Stimulated activated CD4-positive, alpha-beta T cell treated with anti-CD3 and anti-CD28 coated beads, TNF-alpha, amount 100 ng/mL, for 48 hours (primary cell): ENCODE data around the gene ASAP2.

Experiments
- DNase-seq, 3 donors: peaks; one replicate each; pipeline ENCODE4 v3.0.0-alpha.2; 2020; ENCODE audit warnings: low read depth in 3 of 3

The ASAP2 gene

GRCh38 chr2:9184361-9184760 is 22.3 kb upstream of the ASAP2 start:
- DNase-seq: no peak

DNA sequence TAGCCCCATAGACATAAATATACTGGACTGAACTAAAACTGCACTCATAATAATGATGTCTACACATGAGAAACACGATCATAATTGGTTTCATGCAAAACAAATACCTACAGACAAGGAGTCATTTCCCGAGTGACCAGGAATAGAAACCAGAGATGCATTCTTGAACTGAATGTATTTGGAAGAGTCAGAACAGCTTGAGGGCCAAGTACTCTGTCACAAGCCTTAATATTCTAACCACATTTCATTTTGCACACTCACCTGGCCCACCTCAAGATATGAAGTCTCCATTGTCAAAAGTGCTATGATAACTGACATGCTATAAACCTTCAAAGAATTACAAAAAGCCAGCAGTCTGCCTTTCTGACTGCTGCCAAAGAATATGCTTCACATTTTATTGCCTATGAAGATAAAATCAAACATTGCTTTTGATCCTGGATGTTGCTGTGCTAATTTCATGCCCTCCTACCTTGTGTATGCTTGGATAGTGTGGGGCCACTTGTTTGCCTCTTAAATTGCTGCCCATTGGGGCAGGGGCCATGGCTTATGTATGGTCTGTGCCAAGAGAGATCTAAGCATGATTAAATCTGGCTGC is 18.9 kb upstream of the ASAP2 start:
- DNase-seq: no peak

- no peak for DNase-seq
Observed at GRCh38 chr2:9188823-9189222, 17.8 kb upstream of the ASAP2 start.

DNA sequence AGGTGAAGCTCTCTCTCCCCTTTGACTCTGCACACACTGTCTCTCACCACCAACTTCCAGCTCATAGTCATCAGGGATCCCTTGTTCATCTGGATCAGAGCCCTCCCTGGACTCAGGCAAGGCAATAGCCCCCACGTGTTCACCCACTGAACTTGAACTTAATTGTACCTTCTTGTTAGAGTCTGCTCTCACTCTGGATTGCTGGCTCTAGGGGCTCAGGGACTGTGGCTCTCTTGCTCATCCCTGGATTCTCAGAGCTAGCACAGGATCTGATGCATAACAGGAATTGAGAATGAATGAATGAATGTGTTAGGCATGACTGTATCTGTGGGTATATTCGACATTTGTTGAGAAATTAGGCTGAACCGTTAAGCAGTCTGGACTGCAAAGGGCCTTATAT is 16.7 kb upstream of the ASAP2 start:
- no peak for DNase-seq

DNA sequence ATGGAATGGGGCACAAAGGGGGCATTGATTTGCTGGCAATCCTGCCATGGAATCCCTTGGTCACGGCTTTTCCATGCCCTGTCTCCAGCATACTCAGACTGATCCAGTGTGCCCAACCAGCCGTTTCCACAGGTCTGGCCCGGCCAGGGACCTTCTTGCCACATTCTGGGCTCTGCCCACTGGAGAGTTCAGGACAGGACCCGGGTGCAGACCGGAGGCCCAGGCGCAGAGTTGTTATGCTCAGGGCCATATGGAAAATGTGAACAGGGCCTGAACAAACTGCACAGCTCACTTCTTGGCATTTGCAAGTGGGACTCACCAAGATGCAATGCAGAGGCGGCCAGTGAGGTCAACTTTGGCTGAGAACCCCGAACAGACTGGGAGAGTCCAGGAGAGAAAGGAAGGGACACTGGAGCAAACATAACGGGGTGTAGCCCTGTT is 15.6 kb upstream of the ASAP2 start:
- DNase-seq: no peak

- DNase-seq: no peak
Observed at GRCh38 chr2:9192712-9193111, 13.9 kb upstream of the ASAP2 start.

DNA sequence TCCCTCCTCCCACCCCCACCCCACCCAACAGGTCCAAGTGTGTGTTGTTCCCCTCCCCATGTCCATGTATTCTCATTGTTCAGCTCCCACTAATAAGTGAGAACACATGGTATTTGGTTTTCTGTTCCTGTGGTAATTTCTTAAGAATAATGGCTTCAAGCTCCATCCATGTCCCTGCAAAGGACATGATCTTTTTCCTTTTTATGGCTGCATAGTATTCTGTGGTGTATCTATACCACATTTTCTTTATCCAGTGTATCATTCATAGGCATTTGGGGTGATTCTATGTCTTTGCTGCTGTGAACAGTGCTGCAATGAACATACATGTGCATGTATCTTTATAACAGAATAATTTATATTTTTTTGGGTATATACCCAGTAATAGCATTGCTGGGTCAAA is 12.3 kb upstream of the ASAP2 start:
- DNase-seq: no peak

- DNase-seq: no peak
Observed at GRCh38 chr2:9196637-9197036, 10.0 kb upstream of the ASAP2 start.

- DNase-seq: no peak
Observed at GRCh38 chr2:9197916-9198315, 8.7 kb upstream of the ASAP2 start.

- DNase-seq: no peak
Observed at GRCh38 chr2:9199716-9200632, 6.6 kb upstream of the ASAP2 start.

DNA sequence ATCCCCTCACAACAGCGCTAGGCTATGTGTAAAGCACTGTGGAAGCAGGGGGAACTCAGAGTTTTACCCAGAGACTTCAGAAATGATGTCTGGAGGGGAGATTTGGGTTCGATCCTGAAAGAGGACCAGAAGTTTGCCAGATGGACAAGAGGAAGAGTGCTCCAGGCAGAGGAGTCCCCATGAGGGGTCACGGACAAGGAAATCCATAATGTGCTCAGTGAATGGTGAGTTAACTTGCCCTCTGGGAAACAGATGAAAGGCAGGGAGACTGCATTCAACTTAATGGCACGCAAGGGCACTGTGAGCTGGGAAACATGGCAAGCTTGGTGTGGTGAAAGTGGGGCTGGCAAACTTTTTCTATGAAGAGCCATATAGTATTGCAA is 6.0 kb upstream of the ASAP2 start:
- no peak for DNase-seq

- DNase-seq: no peak
Observed at GRCh38 chr2:9201185-9201891, 5.3 kb upstream of the ASAP2 start.

DNA sequence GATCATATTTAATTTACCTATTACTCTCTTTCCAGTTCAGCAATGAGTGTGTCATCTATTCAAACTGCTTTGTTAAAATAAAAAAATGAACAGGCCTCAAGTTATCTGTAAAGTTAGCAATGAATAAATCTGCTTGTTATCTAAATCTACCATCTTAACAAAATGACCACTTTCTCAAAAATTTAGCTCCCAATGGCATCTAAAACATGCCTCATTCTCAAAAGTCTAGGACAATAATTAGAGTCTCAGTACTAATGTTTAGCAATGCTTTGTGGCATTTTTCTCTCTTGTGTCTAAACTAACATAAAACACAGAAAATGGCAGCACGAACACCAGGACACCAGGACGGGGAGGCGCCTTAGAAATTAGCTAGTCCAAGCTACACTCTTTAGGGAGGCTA is 3.6 kb upstream of the ASAP2 start:
- no peak for DNase-seq

- DNase-seq: no peak
Observed at GRCh38 chr2:9203876-9204275, 2.7 kb upstream of the ASAP2 start.

- DNase-seq: no peak
Observed at GRCh38 chr2:9204939-9205338, 1.7 kb upstream of the ASAP2 start.

- DNase-seq: no peak
Observed at GRCh38 chr2:9205486-9205885, 1.1 kb upstream of the ASAP2 start.

- peak in 1 of 3 donors; percentile 14 for DNase-seq
Observed at GRCh38 chr2:9206991-9207640, 504 bp downstream of the ASAP2 start.

GRCh38 chr2:9207641-9208311 is 1.2 kb downstream of the ASAP2 start:
- no peak for DNase-seq

GRCh38 chr2:9208875-9209274 is 2.3 kb downstream of the ASAP2 start:
- DNase-seq: no peak

DNA sequence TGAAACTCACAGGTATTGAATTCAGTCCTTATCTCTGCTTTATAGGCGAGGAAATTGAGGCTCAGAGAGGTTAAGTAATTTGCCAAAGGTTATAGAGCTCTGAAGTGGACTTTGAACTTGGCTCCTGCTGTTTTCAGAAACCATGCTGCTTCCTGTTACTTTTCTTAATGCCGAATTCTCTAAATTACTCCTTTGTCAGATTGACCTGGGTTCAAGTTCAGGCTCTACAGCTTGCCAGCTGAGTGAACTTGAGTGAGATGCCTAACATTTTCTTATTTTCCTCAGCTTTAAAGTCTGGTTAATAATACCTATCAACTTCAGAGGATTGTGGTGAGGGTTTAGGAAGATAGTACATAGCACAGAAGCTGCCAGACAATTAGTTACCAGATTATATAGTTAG is 3.4 kb downstream of the ASAP2 start:
- no peak for DNase-seq

GRCh38 chr2:9211496-9211895 is 4.9 kb downstream of the ASAP2 start:
- DNase-seq: no peak
